Thyroid gland (tissue), 4 donors: ENCODE data around the gene MPG. TPM values are rescaled to one million over a fixed set of nuclear protein-coding genes. Genes with fewer than 3 reads are reported as not detected.

Source experiments
- DNase-seq, 2 donors: peaks; one replicate each; pipeline ENCODE4 v3.0.0-alpha.2; 2019
- H3K27ac ChIP-seq, 3 donors: fragments of 200-600 bp; sonication (generic); 1 replicate in 2 of 3; 2 replicates in 1 of 3; pipeline ENCODE4 v1.5.1; 2016 to 2019; ENCODE audit warnings: mild to moderate bottlenecking in 1 of 3, moderate library complexity in 1 of 3
- H3K27me3 ChIP-seq: fragments of 200-600 bp; sonication (generic); one replicate; pipeline ENCODE4 v1.5.1; 2019
- H3K36me3 ChIP-seq, 2 donors: fragments of 200-600 bp; sonication (generic); one replicate each; pipeline ENCODE4 v1.5.1; 2016 to 2019
- H3K4me1 ChIP-seq, 2 donors: fragments of 200-600 bp; sonication (generic); one replicate each; pipeline ENCODE4 v1.5.1; 2017 to 2019
- H3K4me3 ChIP-seq, 3 donors: fragments of 200-600 bp; sonication (generic); replicated peaks in 1 of 3; 1 replicate in 2 of 3; 2 replicates in 1 of 3; pipeline ENCODE4 v1.5.1; 2016; ENCODE audit warnings: mild to moderate bottlenecking in 1 of 3
- H3K9me3 ChIP-seq: fragments of 200-600 bp; sonication (generic); one replicate; pipeline ENCODE4 v1.5.1; 2017
- CTCF ChIP-seq, 6 experiments: fragments of 200-600 bp in 3 of 6; fragments of 450-650 bp in 3 of 6; sonication (generic) in 3 of 6; IDR thresholded peaks; one replicate each; pipeline ENCODE4 v1.5.1; 2016 to 2019; ENCODE audit warnings: antibody characterized with exemption in 6 of 6, mild to moderate bottlenecking in 2 of 6, inconsistent platforms in 1 of 6, moderate library complexity in 1 of 6
- POLR2A ChIP-seq, 2 donors: fragments of 450-650 bp; IDR thresholded peaks; one replicate each; pipeline ENCODE4 v1.6.1; 2017; ENCODE audit warnings: antibody characterized with exemption in 2 of 2, mild to moderate bottlenecking in 2 of 2, moderate library complexity in 1 of 2
- WGBS, 2 donors: methylation state at CpG; one replicate each; pipeline ENCODE4 v1.1.5; 2017; 5-methylcytosine and 5-hydroxymethylcytosine counted together
- intact Hi-C: fragments of 100-400 bp; cut with DNase I; formaldehyde crosslinking; loops from one replicate; pipeline ENCODE4 v1.15.1; 2023
- small RNA-seq: library from RNA; depleted of rRNA; stranded (forward); fragments of <200 nt; gene quantifications from one replicate; pipeline ENCODE3, GENCODE V24; 2016
- total RNA-seq, 4 donors: library from RNA; depleted of rRNA; stranded (reverse); fragments of >200 nt; gene quantifications; one replicate each; pipeline ENCODE4 v1.2.3, GENCODE V29; 2016

Gene MPG
- total RNA-seq, 4 donors from 2014 or later, result 75.8 to 150 (median 104) TPM

DNA sequence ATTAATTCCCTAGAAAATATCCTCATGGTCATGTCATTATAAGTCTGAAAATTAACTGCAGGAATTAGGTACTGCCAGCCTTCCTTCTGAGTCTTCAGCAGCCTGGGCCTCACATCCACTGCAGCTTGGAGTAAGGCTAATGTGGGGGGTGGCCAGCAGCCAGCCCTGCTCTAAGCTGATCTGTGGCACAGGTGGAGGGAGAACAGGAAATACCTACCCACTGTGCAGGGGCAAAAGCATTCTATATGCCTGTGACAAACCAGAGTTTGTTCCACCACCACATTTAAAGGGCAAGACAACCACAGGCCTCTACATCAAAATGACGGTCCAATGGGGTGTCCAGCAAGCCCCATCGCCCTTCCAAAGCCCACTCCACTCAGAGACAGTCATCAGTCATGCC lies 51.0 kb downstream of the MPG start:
- no peak for TF ChIP-seq CTCF (IDR thresholded peaks at IDR 0.05)
- TF ChIP-seq POLR2A (IDR thresholded peaks at IDR 0.05), result no peak
- DNase-seq, result no peak
- intact Hi-C loops, result no loop called here
- Histone ChIP-seq H3K4me1 (no peaks in the 10 kb centered on the region), H3K9me3 (no peaks in the 10 kb centered on the region), H3K27me3 (no peaks in the 10 kb centered on the region), H3K27ac (no peak overlapping the region), H3K36me3 (no peaks in the 10 kb centered on the region), H3K4me3 (no peak overlapping the region)
- WGBS, 2 donors, result 100% methylated on average over 2 of the region's 2 CpGs; no CpG with 5 or more reads in 1 of the 2 donors

GRCh38 chr16:130533-131173 lies 52.6 kb downstream of the MPG start:
- no peak for DNase-seq
- Histone ChIP-seq H3K4me3 (no peak overlapping the region), H3K4me1 (no peaks in the 10 kb centered on the region), H3K36me3 (no peaks in the 10 kb centered on the region), H3K9me3 (no peaks in the 10 kb centered on the region), H3K27ac (no peak overlapping the region), H3K27me3 (no peaks in the 10 kb centered on the region)
- TF ChIP-seq CTCF (IDR thresholded peaks at IDR 0.05) (no peak), POLR2A (IDR thresholded peaks at IDR 0.05) (no peak)
- intact Hi-C loops, result no loop called here
- 95 to 96% methylated on average over 15 of the region's 15 CpGs for WGBS, 2 donors

- no peak for TF ChIP-seq CTCF (IDR thresholded peaks at IDR 0.05)
- no peak for TF ChIP-seq POLR2A (IDR thresholded peaks at IDR 0.05)
- Histone ChIP-seq H3K27me3 (no peaks in the 10 kb centered on the region), H3K4me3 (no peak overlapping the region), H3K36me3 (no peaks in the 10 kb centered on the region), H3K4me1 (no peaks in the 10 kb centered on the region), H3K27ac (no peak overlapping the region), H3K9me3 (no peaks in the 10 kb centered on the region)
- intact Hi-C loops, result no loop called here
- DNase-seq, result no peak
- WGBS, 2 donors, result 95 to 97% methylated on average over 7 of the region's 7 CpGs
Measured at GRCh38 chr16:132120-132519, 54.1 kb downstream of the MPG start.

GRCh38 chr16:133716-134115 lies 55.7 kb downstream of the MPG start:
- DNase-seq, result no peak
- Histone ChIP-seq H3K27me3 (no peaks in the 10 kb centered on the region), H3K9me3 (no peaks in the 10 kb centered on the region), H3K36me3 (no peaks in the 10 kb centered on the region), H3K4me1 (no peaks in the 10 kb centered on the region), H3K4me3 (no peak overlapping the region), H3K27ac (no peak overlapping the region)
- no peak for TF ChIP-seq POLR2A (IDR thresholded peaks at IDR 0.05)
- TF ChIP-seq CTCF (IDR thresholded peaks at IDR 0.05), result no peak
- intact Hi-C loops, result no loop called here
- WGBS, 2 donors, result 92 to 95% methylated on average over 2 of the region's 2 CpGs

Small RNA genes lying within 50 kb of the gene (small RNA-seq; reads per million reads assigned to genes)
- gene Z69720.2, result not detected

Other genes with a start within 250 kb of the MPG start
- 1 to 10 TPM; 3.5 to 6.7 (median 4.6) TPM for gene POLR3K, start 24.6 kb upstream of the MPG start, total RNA-seq
- gene SNRNP25, start 24.4 kb upstream of the MPG start, total RNA-seq, result 10 to 100 TPM; 16.1 to 53.6 (median 34.8) TPM
- 10 to 100 TPM; 20.4 to 35.4 (median 28.4) TPM for gene RHBDF1, start 5.6 kb upstream of the MPG start, total RNA-seq
- 10 to 100 TPM; 21.8 to 34.3 (median 26.1) TPM for gene NPRL3, start 60.4 kb downstream of the MPG start, total RNA-seq
- not detected for gene HBZ, start 74.4 kb downstream of the MPG start, total RNA-seq
- not detected for gene HBM, start 87.8 kb downstream of the MPG start, total RNA-seq
- 100 to 1,000 TPM in 1 of 4 donors, 10 to 100 TPM in 3; 21.2 to 136 (median 51.3) TPM for gene HBA2, start 94.7 kb downstream of the MPG start, total RNA-seq
- gene HBA1, start 98.5 kb downstream of the MPG start, total RNA-seq, result 100 to 1,000 TPM in 1 of 4 donors, 10 to 100 TPM in 1, not detected in 2; 16.5 to 110 TPM
- not detected for gene HBQ1, start 102.2 kb downstream of the MPG start, total RNA-seq
- 100 to 1,000 TPM in 3 of 4 donors, 10 to 100 TPM in 1; 96.6 to 218 (median 149) TPM for gene LUC7L, start 151.2 kb downstream of the MPG start, total RNA-seq
- gene FAM234A, start 156.6 kb downstream of the MPG start, total RNA-seq, result 100 to 1,000 TPM in 2 of 4 donors, 10 to 100 TPM in 2; 35.3 to 140 (median 107) TPM
- 1 to 10 TPM in 3 of 4 donors, under 1 TPM in 1; 0.73 to 5.9 (median 3.0) TPM for gene RGS11, start 197.7 kb downstream of the MPG start, total RNA-seq
- not detected for gene ARHGDIG, start 202.4 kb downstream of the MPG start, total RNA-seq
- gene PDIA2, start 204.9 kb downstream of the MPG start, total RNA-seq, result under 1 TPM in 1 of 4 donors, not detected in 3; 0.81 TPM